Smooth muscle cell (in vitro differentiated cells): Measurements from ENCODE around the gene ABHD16B. TPM values are rescaled to one million over a fixed set of nuclear protein-coding genes. Genes with fewer than 3 reads are reported as not detected.

Experiments
- DNase-seq: peaks from one replicate; lab custom pipeline; 2025; ENCODE audit not compliant: unreplicated experiment; lab: John Stamatoyannopoulos, UW
- H2AFZ ChIP-seq: fragments of 200-600 bp; sonication (generic); 2 replicates; pipeline ENCODE4 v1.6.0; 2016; ENCODE audit warnings: antibody characterized with exemption, low read depth, mild to moderate bottlenecking
- H3F3A ChIP-seq: fragments of 200-600 bp; sonication (generic); 2 replicates; pipeline ENCODE4 v1.6.0; 2017; ENCODE audit warnings: antibody characterized with exemption, low read depth
- H3K27ac ChIP-seq: fragments of 200-600 bp; sonication (generic); 2 replicates; pipeline ENCODE4 v1.5.1; 2016; ENCODE audit warnings: low read depth, mild to moderate bottlenecking
- H3K27me3 ChIP-seq: fragments of 200-600 bp; sonication (generic); 2 replicates; pipeline ENCODE4 v1.6.1; 2016; ENCODE audit warnings: low read depth, mild to moderate bottlenecking
- H3K36me3 ChIP-seq: fragments of 200-600 bp; sonication (generic); 2 replicates; pipeline ENCODE4 v1.5.1; 2016; ENCODE audit warnings: low read depth
- H3K4me1 ChIP-seq: fragments of 200-600 bp; sonication (generic); 2 replicates; pipeline ENCODE4 v1.5.1; 2016; ENCODE audit warnings: low read depth
- H3K4me2 ChIP-seq: fragments of 200-600 bp; sonication (generic); 2 replicates; pipeline ENCODE4 v1.6.0; 2016; ENCODE audit warnings: mild to moderate bottlenecking
- H3K4me3 ChIP-seq: fragments of 200-600 bp; sonication (generic); 2 replicates; pipeline ENCODE4 v1.5.1; 2016; ENCODE audit warnings: mild to moderate bottlenecking
- H3K79me2 ChIP-seq: fragments of 200-600 bp; sonication (generic); 2 replicates; pipeline ENCODE4 v1.6.0; 2016; ENCODE audit warnings: low read depth, mild to moderate bottlenecking
- H3K9ac ChIP-seq: fragments of 200-600 bp; sonication (generic); 2 replicates; pipeline ENCODE4 v1.6.0; 2016; ENCODE audit warnings: low read depth
- H3K9me3 ChIP-seq: fragments of 200-600 bp; sonication (generic); replicated peaks from 2 replicates; pipeline ENCODE4 v1.5.1; 2016; ENCODE audit warnings: low read depth
- H4K20me1 ChIP-seq: fragments of 200-600 bp; sonication (generic); 2 replicates; pipeline ENCODE4 v1.6.0; 2016; ENCODE audit warnings: low read depth
- CTCF ChIP-seq: fragments of 200-600 bp; sonication (generic); IDR thresholded peaks from 2 replicates; pipeline ENCODE4 v1.5.1; 2017; ENCODE audit warnings: borderline replicate concordance, mild to moderate bottlenecking, antibody characterized with exemption; ENCODE audit not compliant: insufficient read depth, poor library complexity, severe bottlenecking
- WGBS: methylation state at CpG from one replicate; pipeline ENCODE4 v1.1.7; 2016; ENCODE audit warnings: low lambda C conversion rate; 5-methylcytosine and 5-hydroxymethylcytosine counted together
- polyA plus RNA-seq: library from polyadenylated mRNA; unstranded; fragments of >200 nt; fragmentation: Nextera tagmentation; extraction: Ambion mirVana; gene quantifications from 2 replicates; pipeline ENCODE4 v1.2.1, GENCODE V29; 2016
- total RNA-seq: library from RNA; depleted of rRNA; stranded (reverse); fragments of >200 nt; gene quantifications from 2 replicates; pipeline ENCODE4 v1.2.3, GENCODE V29; 2014

ABHD16B gene
- total and polyA plus RNA-seq, 2 experiments from 2014 or later = 0.31 TPM; not detected in 1

GRCh38 chr20:63898882-63899558 is 37.7 kb downstream of the ABHD16B start:
- H3K27ac ChIP-seq = no peak overlapping the region
- peaks cover 86% of the 10 kb centered on the region for H3K79me2 ChIP-seq
- no peak overlapping the region for H3K4me2 ChIP-seq
- no peaks in the 10 kb centered on the region for H3K9me3 ChIP-seq
- no peaks in the 10 kb centered on the region for H3K36me3 ChIP-seq
- peaks cover 6% of the 10 kb centered on the region for H3F3A ChIP-seq
- no peak overlapping the region for H3K4me3 ChIP-seq
- H3K4me1 ChIP-seq = peaks cover 10% of the 10 kb centered on the region
- no peak overlapping the region for H2AFZ ChIP-seq
- no peak for TF ChIP-seq CTCF
- no peaks in the 10 kb centered on the region for H3K27me3 ChIP-seq
- H3K9ac ChIP-seq = no peak overlapping the region
- peaks cover 90% of the 10 kb centered on the region for H4K20me1 ChIP-seq
- WGBS = 85% methylated on average over 10 of the region's 10 CpGs
- no peak for DNase-seq

GRCh38 chr20:63900413-63900812 is 39.1 kb downstream of the ABHD16B start:
- no peaks in the 10 kb centered on the region for H3K9me3 ChIP-seq
- no peak overlapping the region for H3K9ac ChIP-seq
- peaks cover 3% of the 10 kb centered on the region for H3F3A ChIP-seq
- H4K20me1 ChIP-seq = peaks cover 100% of the 10 kb centered on the region
- WGBS = 96% methylated on average over 3 of the region's 3 CpGs
- no peaks in the 10 kb centered on the region for H3K36me3 ChIP-seq
- H2AFZ ChIP-seq = no peak overlapping the region
- TF ChIP-seq CTCF = no peak
- peaks cover 10% of the 10 kb centered on the region for H3K4me1 ChIP-seq
- no peak overlapping the region for H3K27ac ChIP-seq
- H3K79me2 ChIP-seq = peaks cover 100% of the 10 kb centered on the region
- no peak overlapping the region for H3K4me3 ChIP-seq
- no peak for DNase-seq
- H3K4me2 ChIP-seq = no peak overlapping the region
- no peaks in the 10 kb centered on the region for H3K27me3 ChIP-seq

GRCh38 chr20:63903796-63904561 is 42.7 kb downstream of the ABHD16B start:
- Histone ChIP-seq H3K9me3 (no peaks in the 10 kb centered on the region), H3K4me2 (no peak overlapping the region), H3F3A (no peaks in the 10 kb centered on the region), H3K79me2 (peaks cover 100% of the 10 kb centered on the region), H3K4me1 (no peaks in the 10 kb centered on the region), H3K27me3 (no peaks in the 10 kb centered on the region), H3K27ac (no peak overlapping the region), H3K36me3 (no peaks in the 10 kb centered on the region), H3K4me3 (no peak overlapping the region), H2AFZ (no peak overlapping the region), H4K20me1 (peaks cover 100% of the 10 kb centered on the region), H3K9ac (no peak overlapping the region)
- DNase-seq = no peak
- TF ChIP-seq CTCF = no peak
- 86% methylated on average over 11 of the region's 11 CpGs for WGBS
